ENCODE data around the gene GATA5.

GATA5 gene

GRCh38 chr20:62522748-62523396, 47.1 kb upstream of the GATA5 start:
- TF ChIP-seq FOXP2 (optimal IDR thresholded peaks at IDR 0.05; ENCODE audit: borderline replicate concordance, extremely low read depth, extremely low read length, insufficient read depth) (no peak), POLR2AphosphoS5 (IDR thresholded peaks at IDR 0.05; ENCODE audit: low read depth, low read length) (no peak), TAF1 (IDR thresholded peaks at IDR 0.05; ENCODE audit: borderline replicate concordance, insufficient read depth, low read length) (no peak), SIN3A (IDR thresholded peaks at IDR 0.05; ENCODE audit: borderline replicate concordance, insufficient read depth, low read length) (no peak), REST (IDR thresholded peaks at IDR 0.05; ENCODE audit: insufficient read depth in 1 of 2, low read depth in 2 of 2, low read length in 2 of 2) (no peak)

GRCh38 chr20:62519826-62520225, 44.0 kb upstream of the GATA5 start:
- TF ChIP-seq POLR2AphosphoS5 (IDR thresholded peaks at IDR 0.05; ENCODE audit: low read depth, low read length) = no peak
- no peak for TF ChIP-seq TAF1 (IDR thresholded peaks at IDR 0.05; ENCODE audit: borderline replicate concordance, insufficient read depth, low read length)
- no peak for TF ChIP-seq FOXP2 (optimal IDR thresholded peaks at IDR 0.05; ENCODE audit: borderline replicate concordance, extremely low read depth, extremely low read length, insufficient read depth)
- no peak for TF ChIP-seq SIN3A (IDR thresholded peaks at IDR 0.05; ENCODE audit: borderline replicate concordance, insufficient read depth, low read length)
- no peak for TF ChIP-seq REST (IDR thresholded peaks at IDR 0.05; ENCODE audit: insufficient read depth in 1 of 2, low read depth in 2 of 2, low read length in 2 of 2)

GRCh38 chr20:62518911-62519310, 43.1 kb upstream of the GATA5 start:
- TF ChIP-seq SIN3A (IDR thresholded peaks at IDR 0.05; ENCODE audit: borderline replicate concordance, insufficient read depth, low read length) (no peak), TAF1 (IDR thresholded peaks at IDR 0.05; ENCODE audit: borderline replicate concordance, insufficient read depth, low read length) (no peak), REST (IDR thresholded peaks at IDR 0.05; ENCODE audit: insufficient read depth in 1 of 2, low read depth in 2 of 2, low read length in 2 of 2) (no peak), FOXP2 (optimal IDR thresholded peaks at IDR 0.05; ENCODE audit: borderline replicate concordance, extremely low read depth, extremely low read length, insufficient read depth) (no peak), POLR2AphosphoS5 (IDR thresholded peaks at IDR 0.05; ENCODE audit: low read depth, low read length) (no peak)

GRCh38 chr20:62517901-62518610, 42.3 kb upstream of the GATA5 start:
- no peak for TF ChIP-seq SIN3A (IDR thresholded peaks at IDR 0.05; ENCODE audit: borderline replicate concordance, insufficient read depth, low read length)

GRCh38 chr20:62517168-62517567, 41.4 kb upstream of the GATA5 start:
- TF ChIP-seq TAF1 (IDR thresholded peaks at IDR 0.05; ENCODE audit: borderline replicate concordance, insufficient read depth, low read length) = no peak
- no peak for TF ChIP-seq POLR2AphosphoS5 (IDR thresholded peaks at IDR 0.05; ENCODE audit: low read depth, low read length)
- TF ChIP-seq SIN3A (IDR thresholded peaks at IDR 0.05; ENCODE audit: borderline replicate concordance, insufficient read depth, low read length) = no peak
- TF ChIP-seq FOXP2 (optimal IDR thresholded peaks at IDR 0.05; ENCODE audit: borderline replicate concordance, extremely low read depth, extremely low read length, insufficient read depth) = no peak
- no peak for TF ChIP-seq REST (IDR thresholded peaks at IDR 0.05; ENCODE audit: insufficient read depth in 1 of 2, low read depth in 2 of 2, low read length in 2 of 2)
